ENCODE measurements around the gene IQCF5. TPM values are rescaled to one million over a fixed set of nuclear protein-coding genes. Genes with fewer than 3 reads are reported as not detected.

IQCF5 gene
- total and polyA plus RNA-seq, 4 donors, result not detected

DNA sequence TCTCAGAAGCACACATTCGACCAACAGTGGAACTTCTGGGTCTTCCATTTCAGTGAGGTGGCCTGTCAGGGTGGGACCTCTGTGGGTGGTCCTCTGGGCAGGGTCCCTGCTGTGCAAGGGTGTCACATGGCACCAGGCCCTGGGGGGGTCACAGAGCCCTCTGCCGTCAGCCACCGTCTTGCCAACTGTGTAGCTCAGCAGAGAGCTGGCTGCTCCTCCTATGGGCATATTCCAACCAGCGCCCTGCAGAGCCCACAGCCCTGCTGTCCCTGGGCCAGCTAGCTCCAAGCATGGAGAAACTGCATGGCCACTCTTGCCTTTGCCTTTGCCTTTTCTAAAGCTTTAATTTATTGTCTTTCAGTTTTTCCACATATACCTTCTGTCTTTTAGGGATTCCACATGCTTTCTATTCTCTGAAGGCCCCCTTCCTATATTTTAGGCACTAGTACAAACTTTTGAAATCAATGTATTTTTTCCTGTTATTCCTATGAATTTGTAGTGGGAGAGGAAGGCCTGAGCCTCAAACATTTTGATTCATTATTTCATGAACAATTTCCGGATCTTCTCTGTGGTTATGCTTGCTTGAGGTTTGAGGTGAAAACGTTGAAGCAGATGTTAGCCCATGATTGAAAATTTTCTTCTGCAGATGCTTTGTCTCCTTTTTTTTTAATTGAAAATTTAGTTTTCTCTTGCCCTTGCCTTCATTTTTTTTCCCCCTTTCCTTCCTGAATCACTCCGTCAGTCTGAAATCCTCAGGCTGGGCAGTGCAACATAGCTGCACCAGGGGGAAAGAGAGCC is 16.0 kb upstream of the IQCF5 start:
- ATAC-seq (ENCODE audit: insufficient read depth, low FRiP score), result no peak
- 69 to 73% methylated on average over 7 of the region's 7 CpGs for WGBS, 2 donors
- no peak overlapping the region for H3K9ac ChIP-seq (ENCODE audit: insufficient read depth in 1 of 2, low read length in 2 of 2)
- no peak overlapping the region for H3K4me3 ChIP-seq
- H3K9me3 ChIP-seq (ENCODE audit: control insufficient read depth in 4 of 4, insufficient read depth in 3 of 4, low read length in 3 of 4), result peaks cover 0 to 3% (median 0%) of the 10 kb centered on the region in 4 donors
- peaks cover 0 to 3% (median 0%) of the 10 kb centered on the region in 5 donors for H3K4me1 ChIP-seq (ENCODE audit: control insufficient read depth in 5 of 5, insufficient read depth in 5 of 5, low read length in 5 of 5)
- no peaks in the 10 kb centered on the region for H3K36me3 ChIP-seq (ENCODE audit: control insufficient read depth in 4 of 4, insufficient read depth in 4 of 4, low read length in 4 of 4)
- DNase-seq, result no peak
- H3K27me3 ChIP-seq (ENCODE audit: control insufficient read depth in 3 of 3, insufficient read depth in 3 of 3, low read length in 2 of 3), result no peaks in the 10 kb centered on the region
- TF ChIP-seq, protein P1, sequence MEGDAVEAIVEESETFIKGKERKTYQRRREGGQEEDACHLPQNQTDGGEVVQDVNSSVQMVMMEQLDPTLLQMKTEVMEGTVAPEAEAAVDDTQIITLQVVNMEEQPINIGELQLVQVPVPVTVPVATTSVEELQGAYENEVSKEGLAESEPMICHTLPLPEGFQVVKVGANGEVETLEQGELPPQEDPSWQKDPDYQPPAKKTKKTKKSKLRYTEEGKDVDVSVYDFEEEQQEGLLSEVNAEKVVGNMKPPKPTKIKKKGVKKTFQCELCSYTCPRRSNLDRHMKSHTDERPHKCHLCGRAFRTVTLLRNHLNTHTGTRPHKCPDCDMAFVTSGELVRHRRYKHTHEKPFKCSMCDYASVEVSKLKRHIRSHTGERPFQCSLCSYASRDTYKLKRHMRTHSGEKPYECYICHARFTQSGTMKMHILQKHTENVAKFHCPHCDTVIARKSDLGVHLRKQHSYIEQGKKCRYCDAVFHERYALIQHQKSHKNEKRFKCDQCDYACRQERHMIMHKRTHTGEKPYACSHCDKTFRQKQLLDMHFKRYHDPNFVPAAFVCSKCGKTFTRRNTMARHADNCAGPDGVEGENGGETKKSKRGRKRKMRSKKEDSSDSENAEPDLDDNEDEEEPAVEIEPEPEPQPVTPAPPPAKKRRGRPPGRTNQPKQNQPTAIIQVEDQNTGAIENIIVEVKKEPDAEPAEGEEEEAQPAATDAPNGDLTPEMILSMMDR (IDR thresholded peaks at IDR 0.05; ENCODE audit: control extremely low read depth, extremely low read depth), result no peak
- no peak overlapping the region for H3K27ac ChIP-seq (ENCODE audit: low read depth in 1 of 2, low read length in 1 of 2)

DNA sequence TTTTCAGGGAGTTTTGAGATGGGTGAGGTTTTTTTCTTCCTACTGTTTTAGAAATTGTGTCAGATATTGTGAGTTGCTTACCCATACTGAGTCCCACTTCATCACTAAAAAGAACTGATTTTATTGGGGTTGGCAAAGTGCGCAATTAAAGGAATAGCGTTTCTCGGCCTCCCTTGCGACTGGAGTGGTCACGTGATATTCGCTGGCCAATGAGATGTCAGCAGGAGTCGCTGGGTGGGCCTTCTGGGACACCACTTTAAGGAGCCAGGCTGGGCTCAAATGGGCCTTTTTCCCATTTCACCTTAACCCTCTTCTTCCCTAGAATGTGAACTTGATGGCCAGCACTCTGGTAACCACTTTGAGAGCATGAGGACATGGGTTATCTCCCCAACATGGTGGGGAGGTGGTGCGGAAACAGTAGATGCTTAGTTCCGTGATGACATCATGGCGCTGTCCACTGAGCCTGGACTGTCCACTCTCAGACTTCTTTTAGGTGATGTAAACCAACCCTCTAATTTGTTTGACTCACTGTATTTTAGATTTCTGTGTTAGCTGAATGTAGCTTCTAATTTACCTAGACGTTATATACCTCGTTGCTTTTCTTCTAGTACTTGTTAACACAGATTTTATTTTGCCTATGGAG is 13.2 kb upstream of the IQCF5 start:
- WGBS, 2 donors, result 95% methylated on average over 12 of the region's 12 CpGs
- no peak for ATAC-seq (ENCODE audit: insufficient read depth, low FRiP score)
- no peaks in the 10 kb centered on the region for H3K27me3 ChIP-seq (ENCODE audit: control insufficient read depth in 3 of 3, insufficient read depth in 3 of 3, low read length in 2 of 3)

DNA sequence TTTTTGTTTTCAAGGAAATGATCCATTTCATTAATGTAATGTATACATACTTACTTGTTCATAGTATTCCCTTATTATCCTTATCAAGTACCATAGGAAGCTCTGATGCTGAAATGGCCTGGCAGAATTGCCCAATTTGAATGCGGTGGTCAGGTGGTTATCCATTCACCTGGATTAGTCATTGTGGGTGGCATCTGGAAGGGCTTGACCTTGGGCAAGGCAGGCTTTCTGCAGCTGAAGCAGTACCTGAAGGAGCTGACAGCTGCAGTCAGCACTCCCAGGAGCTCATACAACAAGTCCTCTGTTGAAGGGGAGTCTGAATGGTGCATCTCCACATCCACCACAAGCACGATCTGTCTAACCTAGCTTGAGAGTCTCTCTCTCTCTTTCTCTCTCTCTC is 12.2 kb upstream of the IQCF5 start:
- no peaks in the 10 kb centered on the region for H3K27me3 ChIP-seq (ENCODE audit: control insufficient read depth in 3 of 3, insufficient read depth in 3 of 3, low read length in 2 of 3)
- no peak for DNase-seq
- H3K27ac ChIP-seq (ENCODE audit: low read depth in 1 of 2, low read length in 1 of 2), result no peak overlapping the region
- peaks cover 0 to 3% (median 0%) of the 10 kb centered on the region in 5 donors for H3K4me1 ChIP-seq (ENCODE audit: control insufficient read depth in 5 of 5, insufficient read depth in 5 of 5, low read length in 5 of 5)
- peaks cover 0 to 3% (median 0%) of the 10 kb centered on the region in 4 donors for H3K9me3 ChIP-seq (ENCODE audit: control insufficient read depth in 4 of 4, insufficient read depth in 3 of 4, low read length in 3 of 4)
- WGBS, 2 donors, result 83 to 94% methylated on average over 2 of the region's 2 CpGs
- TF ChIP-seq, protein P1 (IDR thresholded peaks at IDR 0.05; ENCODE audit: control extremely low read depth, extremely low read depth), result no peak
- no peak overlapping the region for H3K9ac ChIP-seq (ENCODE audit: insufficient read depth in 1 of 2, low read length in 2 of 2)
- H3K36me3 ChIP-seq (ENCODE audit: control insufficient read depth in 4 of 4, insufficient read depth in 4 of 4, low read length in 4 of 4), result no peaks in the 10 kb centered on the region
- no peak for ATAC-seq (ENCODE audit: insufficient read depth, low FRiP score)
- no peak overlapping the region for H3K4me3 ChIP-seq

More for the DNA sequence above, 13.2 kb upstream of the IQCF5 start:
- Histone ChIP-seq H3K9ac (ENCODE audit: insufficient read depth in 1 of 2, low read length in 2 of 2) (no peak overlapping the region), H3K36me3 (ENCODE audit: control insufficient read depth in 4 of 4, insufficient read depth in 4 of 4, low read length in 4 of 4) (no peaks in the 10 kb centered on the region), H3K4me1 (ENCODE audit: control insufficient read depth in 5 of 5, insufficient read depth in 5 of 5, low read length in 5 of 5) (peaks cover 0 to 3% (median 0%) of the 10 kb centered on the region in 5 donors), H3K9me3 (ENCODE audit: control insufficient read depth in 4 of 4, insufficient read depth in 3 of 4, low read length in 3 of 4) (peaks cover 0 to 3% (median 0%) of the 10 kb centered on the region in 4 donors), H3K4me3 (no peak overlapping the region), H3K27ac (ENCODE audit: low read depth in 1 of 2, low read length in 1 of 2) (no peak overlapping the region)
- no peak for DNase-seq
- TF ChIP-seq, protein P1 (IDR thresholded peaks at IDR 0.05; ENCODE audit: control extremely low read depth, extremely low read depth), result no peak
